Fibroblast of lung (primary cell): Measurements from ENCODE around the gene ARHGAP44. TPM values are rescaled to one million over a fixed set of nuclear protein-coding genes. Genes with fewer than 3 reads are reported as not detected.

Experiments
- DNase-seq, 2 donors: peaks; one replicate each; pipeline versions ENCODE4 v3.0.0 to v3.0.0-alpha.2; 2010; ENCODE audit warnings: low read depth in 2 of 2
- H2AFZ ChIP-seq: 2 replicates; pipeline ENCODE4 v1.5.1; 2012; ENCODE audit warnings: low read length, control low read depth, inconsistent platforms
- H3K27ac ChIP-seq: 2 replicates; pipeline ENCODE4 v1.5.1; 2011; ENCODE audit warnings: low read length, control low read depth; ENCODE audit not compliant: insufficient read depth
- H3K27me3 ChIP-seq: 2 replicates; pipeline ENCODE4 v1.5.1; 2011; ENCODE audit warnings: mild to moderate bottlenecking, low read length; ENCODE audit not compliant: control insufficient read depth, insufficient read depth
- H3K36me3 ChIP-seq: 2 replicates; pipeline ENCODE4 v1.5.1; 2011; ENCODE audit warnings: low read length; ENCODE audit not compliant: control insufficient read depth, insufficient read depth
- H3K4me1 ChIP-seq: 2 replicates; pipeline ENCODE4 v1.5.1; 2011; ENCODE audit warnings: low read length; ENCODE audit not compliant: control insufficient read depth, insufficient read depth; ENCODE audit errors: extremely low read depth
- H3K4me2 ChIP-seq: 2 replicates; pipeline ENCODE4 v1.5.1; 2011; ENCODE audit warnings: low read length, control low read depth; ENCODE audit not compliant: insufficient read depth; ENCODE audit errors: extremely low read depth
- H3K4me3 ChIP-seq, 4 experiments: fragments of 200-600 bp in 1 of 4; sonication (generic) in 1 of 4; replicated peaks in 1 of 4; 2 replicates each; pipeline ENCODE4 v1.5.1; 2011 to 2016; ENCODE audit warnings: low read length in 4 of 4, low read depth in 3 of 4, mild to moderate bottlenecking in 3 of 4, control low read depth in 2 of 4, inconsistent platforms in 1 of 4, mixed read lengths in 1 of 4; ENCODE audit not compliant: insufficient read depth in 1 of 4; ENCODE audit errors: control extremely low read depth in 1 of 4
- H3K79me2 ChIP-seq: 2 replicates; pipeline ENCODE4 v1.5.1; 2012; ENCODE audit warnings: mild to moderate bottlenecking, low read length, inconsistent platforms; ENCODE audit not compliant: control insufficient read depth, insufficient read depth
- H3K9ac ChIP-seq: 2 replicates; pipeline ENCODE4 v1.5.1; 2011; ENCODE audit warnings: mild to moderate bottlenecking, low read length, control low read depth; ENCODE audit not compliant: insufficient read depth
- H3K9me3 ChIP-seq: 2 replicates; pipeline ENCODE4 v1.5.1; 2012; ENCODE audit warnings: low read depth, low read length; ENCODE audit not compliant: control insufficient read depth, insufficient read depth
- H4K20me1 ChIP-seq: 2 replicates; pipeline ENCODE4 v1.5.1; 2011; ENCODE audit warnings: low read length; ENCODE audit not compliant: control insufficient read depth, insufficient read depth; ENCODE audit errors: extremely low read depth
- EZH2 ChIP-seq: IDR thresholded peaks from 2 replicates; pipeline ENCODE4 v1.5.1; 2012; ENCODE audit warnings: low read length, control low read depth, mild to moderate bottlenecking; ENCODE audit errors: missing control alignments
- polyA plus RNA-seq, 2 donors: library from polyadenylated mRNA; depleted of rRNA in 1 of 2; stranded (reverse) in 1 of 2; unstranded in 1 of 2; fragments of >200 nt; gene quantifications; 2 replicates each; pipeline ENCODE4 v1.2.1, GENCODE V29; 2011 to 2012; ENCODE audit warnings: missing spikeins in 1 of 2
- total RNA-seq: library from RNA; depleted of rRNA; stranded (reverse); fragments of >200 nt; gene quantifications from 2 replicates; pipeline ENCODE4 v1.2.1, GENCODE V29; 2014
- TF ChIP-seq, protein P1 (sequence below), 2 donors: IDR thresholded peaks in 1 of 2; conservative IDR thresholded peaks in 1 of 2; 1 replicate in 1 of 2; 2 replicates in 1 of 2; pipeline ENCODE4 v1.5.1; 2011 to 2012; ENCODE audit warnings: low read length in 2 of 2, control low read depth in 1 of 2, inconsistent platforms in 1 of 2, low read depth in 1 of 2, mild to moderate bottlenecking in 1 of 2

The ARHGAP44 gene
- total and polyA plus RNA-seq, 2 donors (not counting 1 experiment from before 2014, with no cell fraction given) = 0.48 to 1.7 TPM

DNA sequence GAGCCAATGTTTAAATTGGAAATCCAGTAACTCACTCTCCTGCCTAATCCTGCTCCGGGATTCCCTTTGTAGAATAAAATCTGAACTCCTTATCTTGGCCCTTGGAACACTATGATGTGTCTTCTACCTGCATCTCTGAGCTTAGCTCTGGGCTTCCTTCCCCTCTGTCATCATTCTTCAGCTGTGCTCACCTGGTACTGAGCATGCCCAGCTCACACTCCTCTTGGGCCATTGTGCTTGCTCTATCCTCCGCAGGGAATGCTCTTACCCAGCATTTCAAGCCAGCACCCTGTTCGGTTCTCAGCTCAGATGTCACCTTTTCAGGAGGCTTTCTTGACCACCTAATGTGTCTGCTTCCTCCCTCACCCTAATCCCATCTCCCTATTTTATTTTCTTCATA, 112.7 kb downstream of the ARHGAP44 start:
- Histone ChIP-seq H3K79me2 (no peaks in the 10 kb centered on the region), H4K20me1 (no peaks in the 10 kb centered on the region), H3K4me2 (no peak overlapping the region), H3K4me3 (no peak overlapping the region), H2AFZ (no peak overlapping the region), H3K9ac (no peak overlapping the region), H3K27me3 (no peaks in the 10 kb centered on the region), H3K27ac (no peak overlapping the region), H3K36me3 (no peaks in the 10 kb centered on the region), H3K9me3 (no peaks in the 10 kb centered on the region), H3K4me1 (no peaks in the 10 kb centered on the region)
- no peak for DNase-seq
- TF ChIP-seq, protein P1, sequence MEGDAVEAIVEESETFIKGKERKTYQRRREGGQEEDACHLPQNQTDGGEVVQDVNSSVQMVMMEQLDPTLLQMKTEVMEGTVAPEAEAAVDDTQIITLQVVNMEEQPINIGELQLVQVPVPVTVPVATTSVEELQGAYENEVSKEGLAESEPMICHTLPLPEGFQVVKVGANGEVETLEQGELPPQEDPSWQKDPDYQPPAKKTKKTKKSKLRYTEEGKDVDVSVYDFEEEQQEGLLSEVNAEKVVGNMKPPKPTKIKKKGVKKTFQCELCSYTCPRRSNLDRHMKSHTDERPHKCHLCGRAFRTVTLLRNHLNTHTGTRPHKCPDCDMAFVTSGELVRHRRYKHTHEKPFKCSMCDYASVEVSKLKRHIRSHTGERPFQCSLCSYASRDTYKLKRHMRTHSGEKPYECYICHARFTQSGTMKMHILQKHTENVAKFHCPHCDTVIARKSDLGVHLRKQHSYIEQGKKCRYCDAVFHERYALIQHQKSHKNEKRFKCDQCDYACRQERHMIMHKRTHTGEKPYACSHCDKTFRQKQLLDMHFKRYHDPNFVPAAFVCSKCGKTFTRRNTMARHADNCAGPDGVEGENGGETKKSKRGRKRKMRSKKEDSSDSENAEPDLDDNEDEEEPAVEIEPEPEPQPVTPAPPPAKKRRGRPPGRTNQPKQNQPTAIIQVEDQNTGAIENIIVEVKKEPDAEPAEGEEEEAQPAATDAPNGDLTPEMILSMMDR (conservative IDR thresholded peaks at IDR 0.05 in 1 of 2, IDR thresholded peaks at IDR 0.05 in 1 of 2; ENCODE audit: low read depth in 1 of 2, low read length in 2 of 2) = no peak
- TF ChIP-seq EZH2 = no peak

DNA sequence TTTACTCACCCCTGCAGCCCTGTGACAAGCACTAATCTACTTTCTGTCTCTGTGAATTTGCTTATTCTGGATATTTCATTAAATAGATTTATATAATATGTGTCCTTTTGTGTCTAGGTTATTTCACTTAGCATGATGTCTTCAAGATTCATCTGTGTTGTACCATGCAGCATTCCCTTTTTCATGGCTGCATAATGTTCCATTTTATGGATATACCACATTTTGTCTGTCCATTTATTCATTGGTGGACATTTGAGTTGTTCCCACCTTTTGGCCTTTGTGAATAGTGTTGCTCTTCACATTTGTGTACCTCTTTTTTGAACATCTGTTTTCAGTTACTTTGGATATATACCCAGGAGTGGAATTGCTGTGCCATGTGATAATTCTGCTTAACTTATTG, 118.2 kb downstream of the ARHGAP44 start:
- Histone ChIP-seq H3K9ac (no peak overlapping the region), H3K79me2 (no peaks in the 10 kb centered on the region), H3K4me3 (no peak overlapping the region), H3K9me3 (no peaks in the 10 kb centered on the region), H3K27ac (no peak overlapping the region), H3K36me3 (no peaks in the 10 kb centered on the region), H3K4me1 (no peaks in the 10 kb centered on the region), H2AFZ (no peak overlapping the region), H4K20me1 (no peaks in the 10 kb centered on the region), H3K4me2 (no peak overlapping the region), H3K27me3 (no peaks in the 10 kb centered on the region)
- TF ChIP-seq, protein P1 (conservative IDR thresholded peaks at IDR 0.05 in 1 of 2, IDR thresholded peaks at IDR 0.05 in 1 of 2; ENCODE audit: low read depth in 1 of 2, low read length in 2 of 2) = no peak
- no peak for TF ChIP-seq EZH2
- DNase-seq = no peak

DNA sequence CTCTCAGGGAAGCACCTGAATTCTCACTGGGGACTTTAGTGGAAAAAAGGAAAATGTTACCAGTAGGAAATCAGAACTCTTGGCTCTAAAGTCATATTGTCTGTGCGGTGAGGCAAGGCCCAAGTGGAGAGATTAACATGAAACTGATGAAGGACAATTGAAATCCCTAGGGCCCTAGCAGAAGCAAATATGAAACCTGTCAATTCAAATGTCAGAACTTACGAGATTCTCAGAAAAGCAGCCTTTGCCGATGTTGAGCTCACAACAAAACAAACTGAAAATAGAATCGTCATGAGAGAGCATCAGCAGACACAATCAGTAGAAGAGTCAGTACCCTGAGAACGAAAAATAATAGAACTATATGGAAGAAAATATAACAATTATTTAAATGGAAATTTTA, 119.7 kb downstream of the ARHGAP44 start:
- H3K79me2 ChIP-seq = no peaks in the 10 kb centered on the region
- H3K9me3 ChIP-seq = no peaks in the 10 kb centered on the region
- no peaks in the 10 kb centered on the region for H4K20me1 ChIP-seq
- no peaks in the 10 kb centered on the region for H3K27me3 ChIP-seq
- no peak overlapping the region for H2AFZ ChIP-seq
- H3K4me2 ChIP-seq = no peak overlapping the region
- no peak overlapping the region for H3K27ac ChIP-seq
- DNase-seq = no peak
- TF ChIP-seq, protein P1 (conservative IDR thresholded peaks at IDR 0.05 in 1 of 2, IDR thresholded peaks at IDR 0.05 in 1 of 2; ENCODE audit: low read depth in 1 of 2, low read length in 2 of 2) = no peak
- no peak for TF ChIP-seq EZH2
- H3K4me1 ChIP-seq = no peaks in the 10 kb centered on the region
- no peak overlapping the region for H3K9ac ChIP-seq
- no peaks in the 10 kb centered on the region for H3K36me3 ChIP-seq
- no peak overlapping the region for H3K4me3 ChIP-seq
